Measurements from ENCODE around the gene TBCE.

TBCE gene

DNA sequence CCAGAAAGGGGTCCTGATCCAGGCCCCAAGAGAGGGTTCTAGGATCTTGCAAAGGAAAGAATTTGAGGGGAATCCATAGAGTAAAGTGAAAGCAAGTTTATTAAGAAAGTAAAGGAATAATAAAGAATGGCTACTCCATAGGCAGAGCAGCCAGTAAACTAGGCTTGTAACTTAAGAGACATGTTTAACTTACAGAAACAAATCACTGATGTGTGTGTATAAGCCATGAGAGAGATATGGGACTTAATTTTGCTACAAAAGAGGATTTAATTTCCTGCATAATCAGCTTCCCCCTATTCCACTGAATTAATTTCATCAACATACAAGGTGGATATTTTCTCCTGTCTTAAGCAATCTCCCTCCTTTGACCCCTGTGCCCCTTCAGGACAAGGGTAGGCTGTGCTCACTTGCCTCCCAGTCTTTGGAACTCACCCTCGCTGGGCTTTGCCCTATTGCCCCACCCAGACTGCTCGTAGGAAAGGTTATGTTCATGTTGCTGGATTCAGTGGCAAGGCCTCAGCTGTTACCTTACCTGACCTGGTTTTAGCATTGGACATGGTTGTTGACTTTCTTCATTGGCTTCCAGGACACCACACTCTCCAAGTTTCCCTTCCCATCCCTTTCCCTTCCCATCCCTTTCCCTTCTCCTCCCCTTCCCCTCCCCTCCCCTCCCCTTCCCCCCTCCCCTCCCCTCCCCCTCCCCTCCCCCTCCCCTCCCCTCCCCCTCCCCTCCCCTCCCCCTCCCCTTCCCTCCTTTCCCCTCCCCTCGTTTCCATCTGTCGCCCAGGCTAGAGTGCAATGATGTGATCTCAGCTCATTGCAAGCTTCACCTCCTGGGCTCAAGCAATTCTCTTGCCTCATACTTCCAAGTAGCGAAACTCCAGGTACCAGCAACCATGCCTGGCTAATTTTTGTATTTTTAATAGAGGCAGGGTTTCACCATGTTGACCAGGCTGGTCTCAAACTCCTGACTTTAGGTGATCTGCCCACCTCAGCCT is 44.6 kb downstream of the TBCE start:
- DNase-seq (ENCODE audit: low read depth): no peak

DNA sequence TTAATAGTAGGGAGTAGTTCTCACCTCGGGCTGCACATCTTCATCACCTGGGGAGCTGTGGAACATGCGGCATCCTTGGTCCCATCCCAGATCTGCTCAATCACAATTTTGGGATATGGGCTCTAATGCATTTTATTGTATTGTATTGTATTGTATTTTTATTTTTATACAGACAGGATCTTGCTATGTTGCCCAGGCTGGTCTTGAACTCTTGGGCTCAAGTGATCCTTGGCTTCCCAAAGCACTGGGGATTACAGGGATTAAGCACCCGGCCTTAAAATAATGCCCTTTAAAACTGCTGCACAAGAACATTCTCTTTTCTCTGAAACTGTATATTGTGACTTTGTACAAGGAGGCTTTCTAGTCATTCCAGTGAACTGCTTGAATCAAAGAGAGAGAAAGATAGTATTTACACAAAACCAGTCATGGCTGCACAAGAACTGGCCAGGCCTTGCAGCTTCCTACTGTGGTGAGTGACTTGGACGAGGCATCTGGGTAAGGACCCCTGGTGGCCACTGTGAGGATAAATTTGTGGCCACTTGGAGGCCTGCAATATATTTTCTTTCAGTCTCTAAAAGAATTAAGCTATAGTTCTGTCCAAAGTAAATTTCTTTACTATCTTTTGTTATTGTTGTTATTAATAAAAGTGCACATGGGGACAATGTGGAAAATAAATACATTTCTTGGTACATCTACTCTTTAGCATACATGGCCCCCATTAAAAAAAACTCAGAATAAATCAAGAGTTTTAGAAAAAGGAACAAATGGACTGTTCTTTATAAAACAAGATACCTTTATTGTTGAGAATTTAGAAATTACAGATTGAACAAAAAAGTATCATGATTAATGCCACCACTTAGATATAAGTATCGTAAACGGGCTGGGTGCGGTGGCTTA is 48.0 kb downstream of the TBCE start:
- peak; percentile 23 for DNase-seq (ENCODE audit: low read depth)

DNA sequence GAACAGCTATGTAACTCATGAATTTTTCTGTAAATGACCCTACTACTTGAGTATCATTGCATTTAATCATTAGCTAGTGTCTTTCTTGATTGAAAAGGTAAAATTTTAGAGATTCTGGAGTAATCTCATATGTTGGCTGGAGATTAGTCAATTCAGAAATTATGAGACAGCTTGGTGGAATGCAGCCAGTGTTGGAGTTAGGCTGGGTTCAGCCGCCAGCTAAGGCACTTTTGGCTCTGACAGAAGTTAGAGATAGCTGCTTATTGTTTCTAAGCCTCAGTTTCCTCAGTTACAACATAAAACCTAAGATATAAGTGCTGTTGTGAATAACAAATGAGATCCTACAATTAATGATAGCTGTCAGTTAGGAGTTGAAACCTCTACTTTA is 49.4 kb downstream of the TBCE start:
- no peak for DNase-seq (ENCODE audit: low read depth)

GRCh38 chr1:235417086-235417697 is 50.0 kb downstream of the TBCE start:
- DNase-seq (ENCODE audit: low read depth): peak; percentile 58

- DNase-seq (ENCODE audit: low read depth): no peak
Measured at GRCh38 chr1:235421751-235422150, 54.5 kb downstream of the TBCE start.

- DNase-seq (ENCODE audit: low read depth): no peak
Measured at GRCh38 chr1:235423214-235423652, 56.0 kb downstream of the TBCE start.

GRCh38 chr1:235424092-235424491 is 56.9 kb downstream of the TBCE start:
- no peak for DNase-seq (ENCODE audit: low read depth)

- no peak for DNase-seq (ENCODE audit: low read depth)
Measured at GRCh38 chr1:235425357-235425756, 58.1 kb downstream of the TBCE start.

GRCh38 chr1:235426143-235426542 is 58.9 kb downstream of the TBCE start:
- DNase-seq (ENCODE audit: low read depth): no peak

DNA sequence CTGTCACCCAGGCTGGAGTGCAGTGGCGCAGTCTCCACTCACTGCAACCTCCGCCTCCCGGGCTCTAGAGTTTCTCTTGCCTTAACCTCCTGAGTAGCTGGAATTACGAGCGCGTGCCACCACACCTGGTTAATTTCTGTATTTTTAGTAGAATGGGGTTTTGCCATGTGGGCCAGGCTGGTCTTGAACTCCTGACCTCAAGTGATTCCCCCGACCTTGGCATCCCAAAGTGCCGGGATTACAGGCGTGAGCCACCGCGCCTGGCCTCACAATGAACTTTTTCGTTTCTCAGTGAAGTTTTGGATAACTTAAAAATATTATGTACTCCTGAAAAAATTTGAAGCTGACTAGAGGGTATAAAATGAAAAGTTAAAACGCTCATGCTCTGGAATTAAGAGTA is 59.5 kb downstream of the TBCE start:
- no peak for DNase-seq (ENCODE audit: low read depth)

DNA sequence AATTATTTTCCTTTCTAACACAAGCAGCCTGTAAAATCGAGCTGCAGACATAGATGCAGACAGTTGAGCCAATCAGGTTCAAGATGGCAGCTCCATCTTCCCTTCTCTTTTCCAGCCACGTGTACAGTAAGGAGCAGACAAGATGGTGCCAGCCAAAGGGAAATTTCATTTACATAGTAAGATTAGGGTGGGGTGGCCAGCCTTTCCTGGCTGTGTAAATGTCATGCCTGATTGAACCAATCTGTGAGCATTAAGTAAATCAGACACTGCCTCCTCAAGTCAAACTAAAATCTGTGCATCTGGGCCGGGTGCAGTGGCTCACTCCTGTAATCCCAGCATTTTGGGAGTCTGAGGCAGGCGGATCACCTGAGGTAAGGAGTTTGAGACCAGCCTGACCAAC is 60.2 kb downstream of the TBCE start:
- no peak for DNase-seq (ENCODE audit: low read depth)

DNA sequence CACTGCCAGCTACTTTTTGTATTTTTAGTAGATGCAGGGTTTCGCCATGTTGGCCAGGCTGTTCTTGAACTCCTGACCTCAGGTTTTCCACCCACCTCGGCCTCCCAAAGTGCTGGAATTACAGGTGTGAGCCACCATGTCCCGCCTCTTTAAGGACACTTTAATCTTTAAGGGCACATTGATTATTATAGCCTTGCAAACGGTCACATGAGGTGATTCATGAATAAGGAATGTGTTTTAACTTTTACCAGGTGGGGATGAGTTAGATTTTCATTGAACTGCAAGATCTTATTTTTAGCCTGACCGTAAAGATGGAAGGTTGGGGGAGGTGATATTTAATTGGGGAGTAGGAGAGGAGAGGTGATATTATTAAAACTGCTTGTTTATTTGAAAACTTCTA is 61.9 kb downstream of the TBCE start:
- DNase-seq (ENCODE audit: low read depth): no peak

- peak; percentile 11 for DNase-seq (ENCODE audit: low read depth)
Measured at GRCh38 chr1:235430991-235431390, 63.8 kb downstream of the TBCE start.

DNA sequence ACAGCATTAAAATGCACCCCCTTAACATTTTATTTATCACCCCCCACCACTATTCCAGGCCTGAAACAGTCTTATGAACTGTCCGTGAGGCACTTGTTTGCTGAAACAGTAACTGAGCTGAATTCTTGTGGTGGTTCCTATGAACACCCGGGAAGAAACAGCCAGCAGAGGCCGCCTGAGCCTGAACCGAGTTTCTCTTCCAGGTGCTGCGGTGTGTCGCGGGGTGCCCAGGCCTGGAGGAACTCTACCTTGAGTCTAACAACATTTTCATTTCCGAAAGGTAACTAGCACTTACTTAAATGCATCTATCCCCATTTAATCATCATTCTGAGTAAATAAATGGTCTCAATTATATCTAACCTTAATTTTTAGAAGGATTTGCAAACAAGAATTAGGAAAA is 66.8 kb downstream of the TBCE start:
- no peak for DNase-seq (ENCODE audit: low read depth)

DNA sequence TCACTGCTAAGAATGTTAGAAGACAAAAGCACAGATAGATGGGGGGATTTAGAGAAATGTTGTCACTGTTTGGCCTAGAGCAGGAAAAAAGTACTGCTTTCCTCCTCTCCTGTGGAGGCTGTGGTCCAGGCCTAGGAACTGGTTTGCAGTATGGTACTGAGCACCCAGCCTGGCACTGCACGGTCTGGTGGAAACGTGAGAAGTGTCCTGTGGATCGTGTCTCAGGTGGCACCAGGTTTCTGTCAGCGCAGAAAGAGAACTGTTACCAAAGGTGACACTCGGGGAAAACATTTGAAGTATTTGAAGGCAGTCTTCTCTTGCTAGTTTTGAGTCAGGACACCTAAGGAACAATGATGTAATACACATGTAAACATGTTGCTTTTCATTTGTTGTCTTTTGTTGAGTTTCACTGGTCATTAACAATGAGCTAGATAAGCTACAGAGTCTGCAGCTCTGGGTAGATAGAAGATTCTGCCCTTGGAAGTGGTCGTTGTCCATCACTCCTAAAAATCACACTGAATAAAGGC is 74.0 kb downstream of the TBCE start:
- no peak for DNase-seq (ENCODE audit: low read depth)

- peak; percentile 26 for DNase-seq (ENCODE audit: low read depth)
Measured at GRCh38 chr1:235442788-235443429, 75.7 kb downstream of the TBCE start.

GRCh38 chr1:235448616-235449015 is 81.4 kb downstream of the TBCE start:
- no peak for DNase-seq (ENCODE audit: low read depth)

GRCh38 chr1:235450433-235450832 is 83.2 kb downstream of the TBCE start:
- DNase-seq (ENCODE audit: low read depth): no peak

GRCh38 chr1:235450886-235451483 is 83.8 kb downstream of the TBCE start:
- no peak for DNase-seq (ENCODE audit: low read depth)

GRCh38 chr1:235454021-235454420 is 86.8 kb downstream of the TBCE start:
- DNase-seq (ENCODE audit: low read depth): no peak

DNA sequence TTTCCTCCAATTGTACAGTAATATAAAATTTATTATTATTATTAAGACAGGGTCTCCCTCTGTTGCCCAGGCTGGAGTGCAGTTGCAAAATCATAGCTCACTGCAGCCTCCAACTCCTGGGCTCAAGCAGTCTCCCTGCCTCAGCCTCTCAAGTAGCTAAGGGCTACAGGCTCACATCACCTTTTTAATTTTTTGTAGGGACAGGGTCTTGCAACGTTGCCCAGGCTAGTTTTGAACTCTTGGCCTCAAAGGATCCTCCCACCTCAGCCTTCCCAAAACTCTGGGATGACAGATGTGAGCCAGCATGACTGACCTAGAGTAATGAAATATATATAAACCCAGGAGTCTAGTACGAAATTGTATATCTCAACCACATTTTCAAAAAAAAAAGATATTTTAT is 87.9 kb downstream of the TBCE start:
- no peak for DNase-seq (ENCODE audit: low read depth)
